ENCODE measurements around the gene NONO.
"Not testable (repeated sequence)": the region's sequence is repeated elsewhere in the genome, so short reads cannot be mapped to it uniquely, and the experiment has no call there.

The NONO gene, protein sequence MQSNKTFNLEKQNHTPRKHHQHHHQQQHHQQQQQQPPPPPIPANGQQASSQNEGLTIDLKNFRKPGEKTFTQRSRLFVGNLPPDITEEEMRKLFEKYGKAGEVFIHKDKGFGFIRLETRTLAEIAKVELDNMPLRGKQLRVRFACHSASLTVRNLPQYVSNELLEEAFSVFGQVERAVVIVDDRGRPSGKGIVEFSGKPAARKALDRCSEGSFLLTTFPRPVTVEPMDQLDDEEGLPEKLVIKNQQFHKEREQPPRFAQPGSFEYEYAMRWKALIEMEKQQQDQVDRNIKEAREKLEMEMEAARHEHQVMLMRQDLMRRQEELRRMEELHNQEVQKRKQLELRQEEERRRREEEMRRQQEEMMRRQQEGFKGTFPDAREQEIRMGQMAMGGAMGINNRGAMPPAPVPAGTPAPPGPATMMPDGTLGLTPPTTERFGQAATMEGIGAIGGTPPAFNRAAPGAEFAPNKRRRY

DNA sequence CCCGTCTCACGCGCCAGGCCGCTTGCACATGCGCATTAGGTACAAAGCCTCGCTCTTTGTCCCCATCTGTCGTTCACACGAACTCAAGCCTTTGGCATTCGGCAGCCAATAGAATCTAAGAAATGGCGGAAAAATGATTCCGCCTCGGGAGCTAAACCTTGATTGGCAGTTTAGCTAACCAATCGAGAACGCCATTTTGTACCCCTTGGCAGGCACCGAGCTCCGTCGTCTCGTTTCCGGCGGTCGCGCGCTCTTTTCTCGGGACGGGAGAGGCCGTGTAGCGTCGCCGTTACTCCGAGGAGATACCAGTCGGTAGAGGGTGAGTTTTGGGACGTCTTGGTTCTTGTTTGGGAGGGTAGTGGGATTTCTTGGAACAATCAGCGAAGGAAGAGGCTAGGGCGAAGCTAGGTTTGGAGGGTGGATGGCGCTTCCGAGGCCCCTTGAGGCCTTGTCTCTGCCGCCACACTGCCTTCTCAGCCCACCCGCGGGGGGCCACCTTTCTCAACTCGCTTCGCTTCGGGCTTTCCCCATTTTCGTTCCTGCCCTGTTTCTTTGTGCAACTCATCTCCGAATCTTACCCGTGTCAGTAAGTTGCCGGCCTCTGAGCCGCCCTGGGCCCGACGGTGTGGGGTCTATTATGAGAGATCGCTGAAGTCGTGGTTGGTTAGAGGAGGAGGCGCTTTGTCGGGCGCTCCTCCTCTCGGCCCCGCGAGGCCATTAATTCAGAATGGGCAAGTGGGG lies at the start of gene NONO:
Gene NONO, plus strand, starts transcription at position 233 of the 741 bp plus-strand sequence. CDS start 7,003 bp downstream, outside the sequence.
- DNase-seq: peak; percentile 96 to 97

DNA sequence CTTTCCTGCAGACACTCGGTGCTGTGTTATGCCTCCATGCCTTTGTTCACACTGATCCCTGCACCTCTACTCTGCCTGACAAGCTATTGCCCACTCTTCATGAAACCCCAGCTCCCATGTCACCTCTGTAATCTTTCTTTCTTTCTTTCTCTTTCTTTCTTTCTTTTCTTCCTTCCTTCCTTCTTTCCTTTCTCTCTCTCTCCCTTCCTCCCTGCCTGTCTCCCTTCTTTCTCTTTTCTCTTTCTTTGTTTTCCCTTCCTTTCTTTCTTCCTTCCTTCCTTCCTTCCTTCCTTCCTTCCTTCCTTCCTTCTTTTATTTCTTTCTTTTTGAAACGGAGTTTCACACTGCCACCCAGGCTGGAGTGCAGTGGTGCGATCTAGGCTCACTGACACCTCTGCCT lies 48.0 kb upstream of the NONO start:
- no peak for DNase-seq

DNA sequence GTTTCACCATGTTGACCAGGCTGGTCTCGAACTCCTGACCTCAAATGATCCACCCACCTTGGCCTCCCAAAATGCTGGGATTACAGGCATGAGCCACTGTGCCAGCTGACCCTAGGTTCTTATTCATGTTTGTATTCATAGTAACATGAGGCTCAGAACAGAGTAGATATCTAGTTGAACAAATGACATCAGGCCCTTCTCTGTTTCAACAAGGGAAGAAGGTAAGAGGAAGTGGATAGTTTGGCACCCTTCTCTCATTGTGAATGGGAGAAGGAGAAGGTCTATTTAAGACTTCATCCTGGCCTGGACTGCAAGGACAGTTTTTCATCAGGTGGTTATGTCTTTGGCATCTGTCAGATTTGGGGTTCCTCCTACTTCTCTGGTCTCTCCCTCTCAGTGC lies 46.6 kb upstream of the NONO start:
- no peak for DNase-seq

DNA sequence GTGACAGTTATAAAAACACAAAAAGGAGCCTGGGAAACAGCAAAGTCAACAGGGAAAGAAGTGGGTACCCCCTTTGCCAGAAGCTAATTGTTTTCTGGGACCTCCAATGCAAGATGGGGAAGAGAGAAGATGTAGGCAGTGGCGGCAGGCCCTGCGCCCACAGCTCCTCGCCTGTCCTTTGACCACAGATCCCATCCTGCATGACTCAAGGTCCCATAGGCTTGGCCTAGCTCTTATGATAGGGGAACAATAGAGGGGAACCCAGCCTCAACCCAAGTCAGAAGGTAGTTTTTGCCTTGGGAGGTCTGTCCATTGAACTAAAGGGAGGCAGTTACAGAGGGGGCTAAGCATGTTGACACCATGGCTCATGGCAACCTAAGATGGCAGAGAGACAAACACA lies 43.7 kb upstream of the NONO start:
- DNase-seq: no peak

DNA sequence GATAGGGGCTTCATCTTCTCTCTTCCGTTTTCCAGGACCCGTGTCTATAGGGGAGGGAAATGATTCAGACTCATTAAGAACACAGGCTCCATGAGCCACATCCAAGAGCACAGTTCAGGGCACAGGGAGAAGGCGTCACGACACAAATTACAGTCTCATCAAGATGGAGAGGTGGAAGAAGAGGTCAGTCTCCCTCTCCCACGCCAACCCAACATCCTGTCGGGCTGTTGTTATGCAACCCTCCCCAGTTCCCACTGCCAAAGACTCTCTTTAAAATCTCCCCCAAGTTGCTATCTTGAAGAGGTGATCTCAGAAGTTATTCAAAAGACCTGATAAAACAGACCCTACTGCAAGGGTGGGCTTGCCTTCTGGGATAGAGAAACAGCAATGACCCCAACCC lies 42.1 kb upstream of the NONO start:
- no peak for DNase-seq

DNA sequence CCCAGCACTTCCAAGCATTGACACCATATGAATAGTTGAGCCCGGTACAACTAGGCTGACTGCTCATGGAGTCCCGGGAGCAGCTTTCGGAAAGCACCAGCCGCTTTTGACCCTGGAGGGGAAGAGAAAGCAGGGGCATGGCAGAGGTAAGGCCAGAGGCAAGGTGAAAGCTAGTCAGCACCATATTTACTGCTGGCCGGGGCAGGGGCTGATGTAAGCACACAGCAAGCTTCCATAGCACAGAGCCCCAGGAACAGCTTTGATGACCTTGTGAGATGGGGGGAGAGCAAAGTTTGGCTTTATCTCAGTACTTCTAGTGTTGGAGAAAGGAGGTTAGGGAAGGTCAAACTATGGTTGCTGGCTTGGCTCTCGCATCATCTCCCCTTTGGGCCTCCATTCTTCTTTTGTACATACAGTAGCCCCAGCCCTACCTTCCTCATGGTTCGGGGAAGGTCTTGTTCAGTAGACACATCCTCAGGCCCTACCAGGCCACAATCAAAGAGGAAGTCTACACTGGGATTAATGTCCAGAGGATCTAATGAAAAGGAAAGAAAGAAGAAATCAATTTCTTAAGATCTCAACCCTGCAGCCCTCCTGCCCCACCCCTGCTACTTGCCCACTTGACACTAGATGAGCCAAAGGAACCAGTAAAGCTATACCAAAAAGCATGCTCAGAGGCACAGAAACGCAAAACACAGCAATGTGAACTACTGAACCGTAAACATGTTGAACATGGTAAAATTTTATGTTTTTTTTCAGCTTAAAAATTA lies 38.9 kb upstream of the NONO start:
- DNase-seq: no peak

DNA sequence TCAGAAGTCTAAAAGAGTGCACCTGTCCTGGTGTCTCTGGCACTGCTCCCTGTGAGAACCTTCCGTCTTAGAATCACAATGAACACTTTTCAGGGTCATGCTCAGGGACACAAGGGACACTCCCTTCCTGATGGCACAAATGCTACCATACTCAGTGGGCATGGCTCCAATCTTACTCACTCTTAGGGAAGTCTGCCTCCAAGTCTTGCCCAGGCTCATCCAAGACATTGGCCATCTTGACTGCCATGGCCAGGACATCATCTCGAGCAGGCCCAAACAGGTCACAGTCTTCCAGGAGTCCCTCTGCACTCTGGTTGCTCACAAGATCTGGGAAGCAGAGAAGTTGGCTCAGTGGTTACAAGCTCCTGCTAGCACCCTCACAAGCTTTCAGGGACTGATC lies 38.3 kb upstream of the NONO start:
- DNase-seq: no peak

DNA sequence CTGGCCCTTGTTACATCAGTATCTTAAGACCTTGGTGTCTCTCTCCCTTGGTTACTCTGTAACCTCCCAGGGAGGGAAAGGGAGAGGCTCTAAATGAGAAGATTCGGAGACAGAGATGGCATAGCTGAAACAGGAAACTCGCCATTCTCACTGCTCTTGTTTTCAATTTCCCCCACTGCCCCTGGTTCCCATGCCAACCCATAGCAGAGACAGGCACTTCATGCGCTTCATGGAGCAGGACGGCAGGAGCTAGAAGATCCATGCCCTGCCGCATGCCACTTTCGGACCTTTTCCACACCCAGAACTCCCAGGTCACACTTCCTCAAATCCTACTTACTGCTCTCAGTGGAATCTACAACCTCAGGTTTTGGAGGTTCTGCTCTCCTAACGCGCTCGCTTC lies 32.6 kb upstream of the NONO start:
- no peak for DNase-seq

DNA sequence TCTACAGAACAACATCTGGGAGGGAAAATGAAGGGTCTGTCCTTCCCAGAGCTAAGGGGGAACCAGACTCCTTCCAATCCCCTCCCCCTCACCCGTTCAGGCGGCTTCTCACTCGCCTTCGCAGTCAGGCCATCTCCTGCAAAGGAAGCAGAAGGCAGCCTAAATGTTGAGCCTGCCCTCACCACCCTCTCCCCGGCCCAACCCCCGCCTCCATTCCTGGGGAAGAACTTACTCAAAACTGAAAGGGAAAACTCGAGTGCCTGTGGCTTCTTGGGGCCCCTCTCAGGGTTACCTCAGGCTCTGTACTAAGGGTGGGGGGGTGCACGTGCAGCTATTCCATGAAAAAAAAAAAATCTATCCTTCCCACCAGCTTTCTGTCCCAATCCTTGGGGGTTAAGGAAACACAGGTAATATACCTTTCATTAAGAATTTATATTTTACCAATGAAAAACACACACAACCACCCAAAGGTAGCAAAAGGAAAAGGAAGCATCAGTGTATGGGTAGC lies 31.9 kb upstream of the NONO start:
- no peak for DNase-seq

DNA sequence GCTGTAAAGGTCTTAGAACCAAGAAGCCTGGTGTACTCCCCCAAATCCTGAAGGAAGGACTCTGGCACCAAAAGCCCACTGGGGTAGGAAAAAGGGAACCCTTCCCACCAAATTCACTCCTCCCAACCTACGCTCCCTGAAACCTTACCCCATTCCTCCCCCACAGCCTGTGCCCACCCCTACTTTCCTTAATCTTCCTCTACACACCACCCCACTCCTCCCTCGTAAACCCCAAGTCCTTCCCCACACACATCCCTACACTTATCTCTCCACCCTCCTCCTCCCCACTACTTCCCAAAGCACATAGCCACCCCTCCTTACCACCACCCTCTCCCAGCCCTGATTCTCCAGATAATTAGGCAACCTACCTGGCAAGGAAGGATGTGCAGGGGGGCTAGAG lies 31.2 kb upstream of the NONO start:
- no peak for DNase-seq

DNA sequence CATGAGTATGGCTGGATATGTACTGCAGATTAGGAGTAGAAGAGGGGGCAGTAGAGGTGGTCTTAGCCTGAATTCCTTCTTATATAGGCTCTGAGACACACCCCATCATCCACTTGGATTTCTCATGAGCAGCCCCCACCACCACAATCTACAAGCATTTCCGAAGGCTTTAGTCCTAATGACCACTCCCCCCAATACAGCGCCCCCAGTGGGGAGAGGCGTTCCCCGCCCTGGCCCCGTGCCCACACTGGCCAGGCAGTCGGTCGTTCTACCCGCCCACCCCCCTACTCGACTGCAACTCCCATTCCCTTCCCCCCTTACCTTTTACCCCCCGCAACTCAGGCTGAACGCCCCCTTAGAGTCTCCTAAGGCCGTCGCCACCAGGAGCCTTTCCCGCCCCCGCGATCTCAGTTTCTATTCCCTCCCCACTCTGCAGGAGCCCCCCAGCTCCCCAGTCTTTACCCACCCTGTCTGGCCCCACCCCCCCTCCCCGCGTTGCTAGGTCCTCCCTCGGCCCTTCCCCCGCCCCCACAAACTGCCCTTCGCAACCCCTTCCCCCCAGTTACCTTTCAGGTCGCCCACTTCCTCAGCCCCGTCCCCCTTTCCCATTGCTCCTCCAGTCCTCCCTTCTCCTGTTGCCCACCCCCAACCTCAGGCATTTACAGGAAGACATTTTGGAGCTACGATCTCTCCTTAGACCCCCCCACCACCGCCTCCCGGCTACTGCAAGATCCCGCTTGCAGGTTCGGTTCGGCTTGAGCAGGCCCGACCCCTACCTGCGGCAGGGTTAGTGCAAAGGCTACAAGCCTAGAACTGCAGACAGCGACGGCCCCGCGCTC lies 30.0 kb upstream of the NONO start:
- DNase-seq: peak in 1 of 2 experiments; percentile 11

DNA sequence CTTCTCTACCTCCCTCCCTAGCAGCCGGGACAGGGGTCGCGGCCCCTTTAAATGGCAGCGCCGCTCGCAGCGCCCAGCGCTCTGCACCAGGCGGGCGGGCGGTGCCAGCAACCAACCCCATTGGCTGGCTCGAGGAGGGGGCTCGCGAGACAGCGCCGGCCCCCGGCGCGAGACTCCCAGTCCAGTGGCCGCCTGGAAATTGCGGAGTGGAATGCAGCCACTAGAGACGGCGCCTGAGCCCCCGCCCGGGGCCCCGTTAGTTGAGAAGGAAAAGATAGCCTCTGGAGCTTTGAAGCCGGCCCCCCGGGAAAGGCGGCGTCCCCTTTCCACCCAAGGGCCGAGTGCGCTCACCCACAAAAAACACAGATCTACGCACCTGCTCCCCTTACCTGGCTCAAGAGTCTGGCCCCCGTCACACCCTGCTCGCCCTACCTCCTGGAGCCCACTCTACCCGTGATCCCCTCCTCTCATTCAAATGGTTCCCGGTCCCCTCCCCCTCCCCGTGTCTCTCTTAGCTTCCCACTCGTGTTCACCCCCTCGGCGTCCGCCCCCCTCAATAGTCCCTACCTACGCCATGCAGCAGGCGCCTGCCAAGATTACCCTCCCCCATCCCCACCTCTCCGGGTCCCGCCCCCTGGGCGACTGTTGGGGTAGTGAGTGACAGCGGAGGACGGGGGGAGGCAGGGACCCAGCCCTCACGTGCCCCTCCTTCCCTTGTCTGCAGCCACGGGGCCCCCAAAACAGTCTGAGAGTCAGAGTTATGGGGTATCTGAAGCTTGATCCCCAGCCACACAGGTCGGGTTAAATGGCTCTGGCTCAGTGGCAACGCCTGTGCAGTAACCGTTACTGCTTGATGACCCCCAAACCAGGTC lies 29.1 kb upstream of the NONO start, which contains the start of gene ZMYM3:
Gene ZMYM3, minus strand, starts transcription at position 49 of the 872 bp plus-strand sequence. CDS start 885 bp downstream, outside the sequence.
- DNase-seq: peak; percentile 58 to 69

DNA sequence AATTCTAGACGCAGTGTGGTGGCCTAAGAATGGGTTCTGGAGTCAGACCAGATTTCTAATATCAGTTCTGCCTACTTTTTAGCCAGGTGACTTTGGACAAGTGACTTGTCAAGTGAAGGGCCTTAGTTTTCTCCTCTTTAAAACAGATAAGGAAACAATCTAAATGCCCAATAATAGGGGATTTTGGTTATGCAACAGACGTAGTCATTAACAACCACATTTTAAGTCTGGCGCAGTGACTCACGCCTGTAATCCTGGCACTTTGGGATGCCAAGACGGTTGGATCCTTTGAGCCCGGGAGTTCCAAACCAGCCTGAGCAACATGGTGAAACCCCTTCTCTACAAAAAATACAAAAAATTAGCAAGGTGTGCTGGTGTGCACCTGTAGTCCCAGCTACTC lies 27.4 kb upstream of the NONO start:
- no peak for DNase-seq

DNA sequence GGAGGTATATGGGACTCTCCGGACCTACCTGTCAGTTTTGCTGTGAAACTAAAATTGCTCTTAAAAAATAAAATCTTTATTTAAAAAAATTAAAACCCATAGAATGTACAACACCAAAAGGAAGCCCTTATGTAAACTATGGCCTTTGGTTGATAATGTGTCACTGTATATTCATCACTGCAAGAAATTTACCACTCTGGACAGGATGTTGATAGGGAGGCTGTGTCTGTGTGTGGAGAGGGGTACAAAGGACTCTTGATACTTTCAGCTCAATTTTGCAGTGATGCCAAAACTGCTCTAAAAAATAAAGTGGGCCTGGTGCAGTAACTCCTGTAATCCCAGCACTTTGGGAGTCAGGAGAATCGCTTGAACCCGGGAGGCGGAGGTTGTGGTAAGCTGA lies 26.6 kb upstream of the NONO start:
- no peak for DNase-seq

DNA sequence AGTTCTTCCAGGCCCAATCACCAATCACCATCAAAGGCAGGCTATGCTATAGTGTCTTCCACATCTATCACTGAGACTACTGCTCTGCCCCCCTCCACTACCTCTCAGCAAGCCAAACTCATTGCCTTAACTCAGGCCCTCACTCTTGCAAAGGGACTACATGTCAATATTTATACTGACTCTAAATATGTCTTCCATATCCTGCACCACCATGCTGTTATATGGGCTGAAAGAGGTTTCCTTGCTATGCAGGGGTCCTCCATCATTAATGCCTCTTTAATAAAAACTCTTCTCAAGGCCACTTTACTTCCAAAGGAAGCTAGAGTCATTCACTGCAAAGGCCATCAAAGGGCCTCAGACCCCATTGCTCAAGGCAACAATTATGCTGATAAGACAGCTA lies 14.8 kb upstream of the NONO start:
- DNase-seq: not testable (repeated sequence)

DNA sequence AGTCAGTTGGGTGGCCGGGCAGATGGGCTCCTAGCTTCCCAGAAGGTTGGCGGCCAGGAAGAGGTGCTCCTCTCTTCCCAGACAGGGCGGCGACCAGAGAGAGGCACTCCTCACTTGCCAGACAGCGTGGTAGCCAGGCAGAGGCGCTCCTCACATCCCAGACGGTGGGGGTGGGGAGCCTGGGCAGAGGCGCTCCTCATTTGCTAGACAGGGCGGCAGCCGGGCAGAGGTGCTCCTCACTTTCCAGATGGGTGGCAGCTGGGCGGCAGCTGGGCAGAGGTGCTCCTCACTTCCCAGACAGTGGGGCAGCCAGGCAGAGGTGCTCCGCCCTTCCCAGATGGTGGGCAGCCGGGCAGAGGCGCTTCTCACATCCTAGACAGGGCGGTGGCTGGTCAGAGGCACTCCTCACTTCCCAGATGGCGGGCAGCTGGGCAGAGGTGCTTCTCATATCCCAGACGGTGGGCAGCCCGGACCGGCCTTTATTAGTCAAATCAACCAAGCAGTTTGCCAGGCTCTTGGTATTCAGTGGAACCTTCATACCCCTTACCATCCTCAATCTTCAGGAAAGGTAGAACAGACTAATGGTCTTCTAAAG lies 13.5 kb upstream of the NONO start:
- no peak for DNase-seq

DNA sequence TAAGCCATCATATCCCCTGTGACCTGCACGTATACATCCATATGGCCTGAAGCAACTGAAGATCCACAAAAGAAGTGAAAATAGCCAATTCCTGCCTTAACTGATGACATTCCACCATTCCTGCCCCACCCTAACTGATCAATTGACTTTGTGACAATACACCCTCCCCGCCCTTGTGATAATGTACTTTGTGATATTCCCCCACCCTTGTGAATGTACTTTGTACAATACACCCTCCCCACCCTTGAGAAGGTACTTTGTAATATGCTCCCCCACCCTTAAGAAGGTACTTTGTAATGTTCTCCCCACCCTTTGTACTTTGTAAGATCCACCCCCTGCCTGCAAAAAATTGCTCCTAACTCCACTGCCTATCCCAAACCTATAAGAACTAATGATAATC lies 11.1 kb upstream of the NONO start:
- not testable (repeated sequence) for DNase-seq

DNA sequence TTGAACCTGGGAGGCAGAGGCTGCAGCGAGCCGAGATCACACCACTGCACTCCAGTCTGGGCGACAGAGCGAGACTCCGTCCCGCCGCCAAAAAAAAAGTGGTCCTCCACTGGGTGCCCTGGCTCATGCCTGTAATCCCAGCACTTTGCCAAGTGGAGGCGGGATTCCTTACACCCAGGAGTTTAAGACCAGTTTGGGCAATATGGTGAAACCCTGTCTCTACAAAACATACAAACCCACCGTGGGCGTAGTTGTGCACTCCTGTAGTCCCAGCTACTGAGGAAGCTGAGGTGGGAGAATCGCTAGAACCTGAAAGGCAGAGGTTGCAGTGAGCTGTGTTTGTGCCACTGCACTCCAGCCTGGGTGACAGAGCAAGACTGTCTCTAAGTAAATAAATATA lies 2.1 kb upstream of the NONO start:
- DNase-seq: not testable (repeated sequence)

DNA sequence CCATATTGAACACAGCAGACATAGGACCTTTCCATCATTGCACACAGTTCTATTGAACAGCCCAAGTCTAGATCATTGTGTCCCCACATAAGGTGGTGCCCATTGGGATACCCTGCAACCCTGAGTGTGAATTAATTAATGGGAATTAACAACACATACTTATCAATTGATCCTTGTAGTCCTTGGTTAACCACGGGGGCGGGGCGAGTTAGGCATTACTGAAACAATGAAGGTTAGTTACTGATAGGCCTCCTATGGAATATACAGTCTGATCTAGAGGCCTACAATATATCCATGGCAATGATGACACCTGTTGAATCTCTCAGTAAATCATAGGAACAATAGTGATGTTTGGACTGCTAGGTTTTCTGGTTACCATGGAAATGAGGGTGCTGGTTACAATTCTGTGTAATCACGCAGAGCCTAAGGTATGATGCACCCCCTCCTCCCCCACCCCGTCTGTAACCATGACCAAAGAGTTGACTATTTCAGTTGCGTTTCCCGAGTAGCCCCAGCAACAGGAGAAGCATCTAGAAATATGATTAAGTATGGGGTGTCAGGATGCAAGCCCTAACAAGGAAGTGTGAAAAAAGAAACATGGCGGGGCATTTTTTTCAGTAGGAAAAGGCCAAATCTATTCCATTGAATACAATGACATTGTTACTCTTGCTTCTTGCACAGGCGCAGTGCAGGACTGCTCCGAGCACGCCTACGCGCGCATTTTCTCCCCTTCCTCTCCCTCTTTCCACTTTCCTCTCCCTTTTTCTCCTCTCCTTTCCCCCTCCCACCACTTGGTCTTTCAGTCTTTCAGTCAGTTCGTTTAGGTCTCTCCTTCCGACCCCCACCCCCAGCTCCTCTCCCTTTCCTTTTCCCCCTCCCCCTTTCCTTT lies 677 bp upstream of the NONO start:
- DNase-seq: peak in 1 of 2 experiments; percentile 53

DNA sequence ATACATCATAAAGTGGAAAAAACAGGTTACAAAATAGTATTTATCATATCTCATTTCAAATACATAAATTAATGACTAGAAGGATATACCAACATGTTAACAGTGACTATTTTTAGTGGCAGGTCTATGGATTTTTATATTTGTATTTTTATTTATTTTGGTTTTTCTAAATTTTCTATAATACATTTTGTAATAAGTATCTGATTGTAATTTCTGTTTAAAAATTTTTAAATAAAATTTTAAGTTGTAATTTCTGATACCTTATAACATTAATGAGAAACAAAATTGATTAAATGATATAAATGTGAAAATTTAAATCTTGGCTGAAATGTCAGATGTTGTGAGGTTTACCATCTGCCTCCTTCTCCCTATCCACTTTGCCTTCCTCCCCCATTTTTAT lies 2.5 kb downstream of the NONO start:
- no peak for DNase-seq
